Coronary artery (tissue), 2 donors: Measurements from ENCODE around the gene NOC2L.
"Not testable (repeated sequence)": the region's sequence is repeated elsewhere in the genome, so short reads cannot be mapped to it uniquely, and the experiment has no call there.

Experiments
- DNase-seq: peaks from one replicate; pipeline ENCODE4 v3.0.0-alpha.2; 2017; ENCODE audit warnings: low spot score
- H3K27ac ChIP-seq, 2 donors: fragments of 200-600 bp; sonication (generic); one replicate each; pipeline ENCODE4 v1.5.1; 2016 to 2019
- H3K4me3 ChIP-seq: fragments of 200-600 bp; sonication (generic); 2 replicates; pipeline ENCODE4 v1.5.1; 2016; ENCODE audit warnings: mild to moderate bottlenecking, moderate library complexity
- TF ChIP-seq, protein P1 (sequence below): fragments of 200-600 bp; sonication (generic); IDR thresholded peaks from one replicate; pipeline ENCODE4 v1.5.1; 2019; ENCODE audit warnings: antibody characterized with exemption

Gene NOC2L

DNA sequence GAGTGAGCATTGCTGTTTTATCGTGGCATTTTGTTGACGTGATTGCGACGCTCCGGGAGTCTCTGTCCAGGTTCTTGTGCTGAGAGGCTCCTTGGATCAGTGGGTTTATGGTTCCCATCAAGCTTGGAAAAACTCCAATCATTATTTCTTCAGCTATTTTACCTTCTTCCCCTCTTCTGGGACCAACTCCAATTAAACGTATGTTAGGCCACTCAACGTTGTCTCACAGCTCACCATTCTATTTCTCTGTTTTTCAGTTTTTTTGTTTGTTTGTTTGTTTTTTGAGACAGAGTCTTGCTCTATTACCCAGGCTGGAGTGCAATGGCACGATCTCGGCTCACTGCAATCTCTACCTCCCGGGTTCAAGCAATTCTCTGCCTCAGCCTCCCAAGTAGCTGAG is 32.8 kb upstream of the NOC2L start:
- no peak overlapping the region for H3K27ac ChIP-seq
- H3K4me3 ChIP-seq: no peak overlapping the region
- TF ChIP-seq, protein P1, sequence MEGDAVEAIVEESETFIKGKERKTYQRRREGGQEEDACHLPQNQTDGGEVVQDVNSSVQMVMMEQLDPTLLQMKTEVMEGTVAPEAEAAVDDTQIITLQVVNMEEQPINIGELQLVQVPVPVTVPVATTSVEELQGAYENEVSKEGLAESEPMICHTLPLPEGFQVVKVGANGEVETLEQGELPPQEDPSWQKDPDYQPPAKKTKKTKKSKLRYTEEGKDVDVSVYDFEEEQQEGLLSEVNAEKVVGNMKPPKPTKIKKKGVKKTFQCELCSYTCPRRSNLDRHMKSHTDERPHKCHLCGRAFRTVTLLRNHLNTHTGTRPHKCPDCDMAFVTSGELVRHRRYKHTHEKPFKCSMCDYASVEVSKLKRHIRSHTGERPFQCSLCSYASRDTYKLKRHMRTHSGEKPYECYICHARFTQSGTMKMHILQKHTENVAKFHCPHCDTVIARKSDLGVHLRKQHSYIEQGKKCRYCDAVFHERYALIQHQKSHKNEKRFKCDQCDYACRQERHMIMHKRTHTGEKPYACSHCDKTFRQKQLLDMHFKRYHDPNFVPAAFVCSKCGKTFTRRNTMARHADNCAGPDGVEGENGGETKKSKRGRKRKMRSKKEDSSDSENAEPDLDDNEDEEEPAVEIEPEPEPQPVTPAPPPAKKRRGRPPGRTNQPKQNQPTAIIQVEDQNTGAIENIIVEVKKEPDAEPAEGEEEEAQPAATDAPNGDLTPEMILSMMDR: no peak
- no peak for DNase-seq

DNA sequence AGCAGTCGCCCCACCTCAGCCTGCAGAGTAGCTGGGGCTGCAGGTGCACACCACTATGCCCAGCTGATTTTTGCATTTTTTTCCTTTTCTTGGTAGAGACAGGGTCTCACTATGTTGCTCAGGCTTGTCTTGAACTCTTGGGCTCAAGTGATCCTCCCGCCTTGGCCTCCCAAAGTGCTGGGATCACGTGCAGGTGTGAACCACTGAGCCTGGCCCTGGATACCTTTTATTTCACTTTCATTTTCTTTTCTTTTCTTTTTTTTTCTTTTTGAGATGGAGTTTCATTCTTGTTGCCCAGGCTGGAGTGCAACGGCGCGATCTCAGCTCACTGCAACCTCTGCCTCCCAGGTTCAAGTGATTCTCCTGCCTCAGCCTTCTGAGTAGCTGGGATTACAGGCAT is 32.2 kb upstream of the NOC2L start:
- not testable (repeated sequence) for H3K27ac ChIP-seq, H3K4me3 ChIP-seq

DNA sequence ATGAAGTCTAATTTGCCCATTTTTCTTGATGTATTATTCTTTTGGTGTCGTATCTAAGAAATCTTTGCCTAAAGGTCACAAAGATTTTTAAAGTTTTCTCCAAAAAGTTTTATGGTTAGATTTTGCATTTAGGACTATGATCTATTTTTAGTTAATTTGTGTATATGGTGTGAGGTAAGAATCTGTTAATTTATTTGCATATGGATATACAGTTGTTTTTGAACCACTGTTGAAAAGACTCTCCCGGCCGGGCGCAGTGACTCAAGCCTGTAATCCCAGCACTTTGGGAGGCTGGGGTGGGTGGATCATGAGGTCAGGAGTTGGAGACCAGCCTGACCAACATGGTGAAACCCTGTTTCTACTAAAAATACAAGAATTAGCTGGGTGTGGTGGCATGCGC is 29.0 kb upstream of the NOC2L start:
- not testable (repeated sequence) for DNase-seq, H3K4me3 ChIP-seq, H3K27ac ChIP-seq

More for the DNA sequence above, 32.2 kb upstream of the NOC2L start:
- DNase-seq: not testable (repeated sequence)

DNA sequence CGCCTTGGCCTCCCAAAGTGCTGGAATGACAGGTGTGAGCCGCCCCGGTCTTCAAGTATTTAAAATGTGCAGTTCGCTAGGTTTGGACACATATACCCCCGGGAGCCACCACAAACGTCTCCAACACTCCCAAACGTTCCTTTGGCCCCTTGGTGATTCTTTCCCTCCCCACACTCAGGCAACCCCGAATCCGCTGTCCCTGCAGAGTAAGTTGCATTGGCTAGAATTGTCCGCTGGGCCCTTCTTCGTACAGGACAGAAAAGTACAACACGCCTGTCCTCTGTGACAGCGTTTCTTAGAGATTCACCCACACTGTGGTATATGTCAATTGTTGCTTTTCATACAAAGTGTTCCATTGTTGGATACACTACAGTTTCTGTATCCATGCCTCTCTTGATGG is 26.1 kb upstream of the NOC2L start:
- Histone ChIP-seq H3K27ac (no peak overlapping the region), H3K4me3 (no peak overlapping the region)
- TF ChIP-seq, protein P1: no peak
- no peak for DNase-seq

DNA sequence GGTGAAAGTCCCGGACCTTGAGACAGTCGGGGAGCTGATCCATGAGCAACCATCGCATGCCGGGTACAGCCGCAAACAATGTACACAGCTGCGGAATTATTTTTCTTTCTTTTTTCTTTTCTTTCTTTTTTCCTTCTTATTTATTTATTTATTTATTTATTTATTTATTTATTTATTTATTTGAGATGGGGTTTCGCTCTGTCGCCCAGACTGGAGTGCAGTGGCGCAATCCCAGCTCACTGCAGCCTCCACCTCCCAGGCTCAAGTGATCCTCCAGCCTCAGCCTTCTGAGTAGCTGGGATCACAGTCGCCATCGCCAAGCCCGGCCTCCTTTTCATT is 25.4 kb upstream of the NOC2L start:
- H3K27ac ChIP-seq: no peak overlapping the region
- H3K4me3 ChIP-seq: peak overlapping the region; percentile 40
- DNase-seq: no peak
- TF ChIP-seq, protein P1: peak; percentile 2

DNA sequence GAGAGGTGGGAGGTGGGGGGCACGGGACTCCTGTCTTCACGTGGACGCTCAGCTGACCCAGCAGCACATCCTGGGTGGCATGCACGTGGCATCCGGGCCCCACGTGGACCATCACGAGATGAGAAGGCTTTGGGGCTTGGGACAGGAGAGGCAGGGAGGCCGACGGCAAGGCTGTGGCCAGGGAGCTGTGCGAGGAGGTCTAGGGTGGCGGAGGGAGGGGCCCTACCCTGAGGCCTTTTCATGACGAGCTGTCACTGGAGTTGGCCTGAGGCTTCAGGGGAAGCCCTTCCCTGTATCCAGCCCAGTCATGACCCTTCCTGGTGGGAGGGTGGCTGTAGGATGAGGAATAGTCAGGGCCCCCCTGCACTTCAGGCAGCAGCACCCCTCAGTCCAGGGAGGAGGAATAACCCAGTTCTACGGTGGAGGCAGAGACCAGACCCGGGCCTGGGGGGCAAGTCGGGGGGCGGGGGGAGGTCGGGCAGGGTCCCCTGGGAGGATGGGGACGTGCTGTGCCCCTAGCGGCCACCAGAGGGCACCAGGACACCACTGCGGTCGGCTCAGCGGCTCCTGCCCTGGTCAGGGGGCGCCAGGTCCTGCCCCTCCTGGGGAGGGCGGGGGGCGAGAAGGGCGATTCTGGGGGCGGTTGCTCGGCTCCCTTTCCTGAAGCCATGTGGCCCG is 24.9 kb upstream of the NOC2L start:
- no peak overlapping the region for H3K27ac ChIP-seq
- TF ChIP-seq, protein P1: peak; percentile 98
- no peak for DNase-seq
- peak overlapping the region; percentile 40 for H3K4me3 ChIP-seq

DNA sequence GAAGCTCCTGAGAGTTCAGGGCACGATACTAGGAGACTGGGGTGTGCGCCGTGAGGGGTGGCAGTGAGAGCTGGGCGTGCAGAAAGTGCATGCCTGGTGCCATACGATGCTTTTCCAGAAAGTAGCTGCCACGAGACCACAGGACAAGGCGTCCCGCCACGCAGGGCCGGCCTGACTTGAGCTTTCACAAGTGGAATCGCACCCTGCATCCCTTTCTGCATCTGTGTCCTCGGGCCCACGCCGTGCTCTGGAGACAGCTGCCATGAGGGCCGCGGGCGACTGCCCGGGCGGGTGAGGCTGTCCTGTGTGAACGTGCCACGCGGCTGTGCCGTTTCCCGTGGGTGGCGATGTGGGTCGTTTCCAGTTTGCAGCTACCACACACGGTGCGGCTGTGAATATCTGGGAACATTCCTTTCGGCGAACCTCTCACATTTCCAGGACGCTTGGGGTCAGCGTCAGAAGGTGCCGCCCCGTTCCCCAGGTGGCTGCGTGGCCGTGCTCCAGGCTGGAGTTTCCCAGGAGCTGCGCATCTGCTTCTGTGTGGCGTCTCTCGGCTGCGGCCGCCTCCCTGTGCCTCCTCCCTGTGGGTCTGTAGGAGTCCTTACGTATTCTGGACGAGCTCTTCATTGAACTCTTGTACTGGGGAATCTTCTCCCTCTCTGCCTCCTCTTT is 23.8 kb upstream of the NOC2L start:
- Histone ChIP-seq H3K27ac (no peak overlapping the region), H3K4me3 (no peak overlapping the region)
- TF ChIP-seq, protein P1: no peak
- DNase-seq: no peak

DNA sequence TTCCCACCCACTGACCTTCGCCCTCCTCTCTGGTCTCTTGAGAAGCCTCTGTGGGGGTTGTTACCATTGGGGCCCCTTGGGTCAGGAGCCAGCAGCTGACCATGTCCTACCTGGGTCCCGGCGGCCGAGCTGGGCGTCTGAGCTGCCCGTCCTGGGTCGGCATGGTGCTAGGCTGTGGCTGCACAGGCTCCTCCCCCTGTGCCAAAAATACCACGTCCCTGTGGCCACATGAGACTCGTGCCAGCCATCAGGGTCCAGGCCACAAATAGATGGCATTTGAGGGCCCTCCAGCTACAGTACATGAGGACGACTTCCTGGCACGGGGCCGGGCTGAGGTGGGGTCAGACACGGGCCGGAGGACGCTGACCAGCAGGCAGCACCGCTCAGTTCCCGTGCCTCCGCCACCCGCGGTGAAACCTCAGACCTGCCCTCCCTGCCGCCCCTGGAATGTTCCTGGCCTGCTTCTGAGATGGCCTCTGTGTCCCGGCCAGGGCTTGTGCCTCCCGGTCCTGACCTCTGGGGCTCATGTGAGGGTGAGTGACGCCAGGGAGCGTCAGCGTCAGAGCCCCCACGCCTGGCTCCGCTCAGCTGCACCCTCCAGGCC is 23.0 kb upstream of the NOC2L start, which contains the start of gene PERM1:
TSS of gene PERM1 (minus strand) at position 139 of the 604 bp plus-strand sequence. CDS start 1,064 bp downstream, outside the sequence.
- TF ChIP-seq, protein P1: no peak
- Histone ChIP-seq H3K27ac (peak within 1 kb of the TSS in 1 of 2 donors; percentile 3), H3K4me3 (no peak within 1 kb of the TSS)
- no peak for DNase-seq
